Measurements from ENCODE around the gene RAB33A.

The RAB33A gene

DNA sequence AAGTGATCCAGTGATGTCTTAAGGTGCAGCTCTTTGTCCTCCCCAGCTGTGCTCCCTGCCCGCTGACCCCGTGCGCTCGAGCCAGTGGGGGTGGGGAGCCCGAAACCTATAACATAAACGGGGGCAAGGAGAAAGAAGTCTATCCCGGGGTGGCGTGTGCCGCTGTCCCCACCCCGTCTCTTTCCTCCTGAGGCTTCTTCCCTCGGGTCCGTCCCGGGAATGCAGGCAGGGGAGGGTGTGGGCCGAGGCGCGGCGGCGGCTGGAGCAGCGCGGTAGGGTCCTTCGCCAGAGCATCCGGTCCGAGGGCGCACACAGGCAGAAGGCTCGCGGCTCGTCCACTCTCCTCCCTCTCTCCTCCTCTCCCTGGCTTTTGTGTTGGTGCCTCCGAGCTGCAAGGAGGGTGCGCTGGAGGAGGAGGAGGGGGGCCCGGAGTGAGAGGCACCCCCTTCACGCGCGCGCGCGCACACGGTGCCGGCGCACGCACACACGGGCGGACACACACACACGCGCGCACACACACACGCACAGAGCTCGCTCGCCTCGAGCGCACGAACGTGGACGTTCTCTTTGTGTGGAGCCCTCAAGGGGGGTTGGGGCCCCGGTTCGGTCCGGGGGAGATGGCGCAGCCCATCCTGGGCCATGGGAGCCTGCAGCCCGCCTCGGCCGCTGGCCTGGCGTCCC, at the start of gene RAB33A:
Gene RAB33A, plus strand, starts transcription at position 517 of the 681 bp plus-strand sequence. Its CDS starts 101 bp downstream, at position 618.
- DNase-seq (ENCODE audit: low read depth, low spot score): no peak

GRCh38 chrX:130124577-130124976, 47.2 kb upstream of the RAB33A start:
- no peak for DNase-seq (ENCODE audit: low read depth, low spot score)

GRCh38 chrX:130125091-130125874, 46.5 kb upstream of the RAB33A start:
- DNase-seq (ENCODE audit: low read depth, low spot score): no peak

- DNase-seq (ENCODE audit: low read depth, low spot score): no peak
Measured at GRCh38 chrX:130130990-130131389, 40.8 kb upstream of the RAB33A start.

DNA sequence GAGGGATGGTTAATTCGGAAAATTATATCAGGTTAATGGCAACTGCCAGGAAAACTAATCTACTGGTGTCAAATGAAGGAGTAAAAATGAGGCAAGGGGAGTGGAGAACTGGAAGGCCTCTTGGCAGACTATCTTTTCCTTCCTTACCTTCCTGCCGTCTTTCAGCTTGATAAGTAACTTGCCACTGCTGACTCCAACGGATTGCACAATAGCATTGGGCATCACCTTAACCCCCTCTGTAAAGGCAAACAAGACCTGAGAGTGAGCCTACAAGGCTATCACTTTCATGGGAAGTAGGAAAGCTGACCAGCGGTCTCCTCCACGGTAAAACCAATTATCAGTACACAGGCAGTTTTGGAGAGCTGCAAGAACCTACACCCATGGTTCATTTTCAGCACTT, 35.3 kb upstream of the RAB33A start:
- DNase-seq (ENCODE audit: low read depth, low spot score): no peak

DNA sequence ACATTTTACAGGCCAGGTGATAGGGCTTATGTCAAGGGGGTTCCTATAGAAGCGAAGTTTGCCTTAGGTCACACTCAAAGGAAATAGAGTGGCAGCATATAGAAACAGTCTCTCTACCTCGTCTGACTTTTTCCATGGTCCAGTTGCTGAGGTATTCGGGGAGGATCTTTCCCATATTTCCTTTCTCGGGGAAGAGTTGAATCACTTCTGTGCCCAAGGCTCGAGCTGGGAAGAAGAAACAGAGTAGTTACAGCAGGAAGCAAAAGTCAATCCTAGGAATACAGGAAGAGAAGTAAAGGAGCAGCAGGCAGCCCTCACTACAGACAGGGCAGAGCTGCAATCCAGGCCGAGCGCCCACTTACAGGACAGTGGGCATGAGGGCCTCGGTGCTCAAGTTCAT, 34.8 kb upstream of the RAB33A start:
- no peak for DNase-seq (ENCODE audit: low read depth, low spot score)

- DNase-seq (ENCODE audit: low read depth, low spot score): peak; percentile 15
Measured at GRCh38 chrX:130139474-130140201, 32.1 kb upstream of the RAB33A start.

GRCh38 chrX:130144509-130144908, 27.3 kb upstream of the RAB33A start:
- DNase-seq (ENCODE audit: low read depth, low spot score): no peak

DNA sequence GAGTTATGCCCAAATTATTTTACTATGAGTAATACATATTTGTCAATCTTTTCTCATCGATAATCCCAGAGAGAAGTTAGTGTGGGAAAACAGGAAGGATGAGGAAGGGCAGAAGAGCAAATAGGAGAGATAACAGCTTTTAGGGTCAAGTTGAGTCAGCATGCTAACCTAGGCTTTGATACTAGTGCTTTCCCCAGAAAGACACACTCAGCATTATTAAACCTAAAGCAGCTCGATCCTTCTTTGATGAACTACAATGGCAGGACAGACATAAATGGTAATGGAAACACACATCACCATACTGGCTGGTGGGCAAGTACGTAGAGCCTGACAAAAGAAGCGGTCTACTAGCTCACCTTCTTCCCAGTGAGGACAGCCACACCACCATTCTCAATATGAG, 26.6 kb upstream of the RAB33A start:
- no peak for DNase-seq (ENCODE audit: low read depth, low spot score)

GRCh38 chrX:130147631-130148030, 24.1 kb upstream of the RAB33A start:
- DNase-seq (ENCODE audit: low read depth, low spot score): no peak

- no peak for DNase-seq (ENCODE audit: low read depth, low spot score)
Measured at GRCh38 chrX:130155564-130155963, 16.2 kb upstream of the RAB33A start.

DNA sequence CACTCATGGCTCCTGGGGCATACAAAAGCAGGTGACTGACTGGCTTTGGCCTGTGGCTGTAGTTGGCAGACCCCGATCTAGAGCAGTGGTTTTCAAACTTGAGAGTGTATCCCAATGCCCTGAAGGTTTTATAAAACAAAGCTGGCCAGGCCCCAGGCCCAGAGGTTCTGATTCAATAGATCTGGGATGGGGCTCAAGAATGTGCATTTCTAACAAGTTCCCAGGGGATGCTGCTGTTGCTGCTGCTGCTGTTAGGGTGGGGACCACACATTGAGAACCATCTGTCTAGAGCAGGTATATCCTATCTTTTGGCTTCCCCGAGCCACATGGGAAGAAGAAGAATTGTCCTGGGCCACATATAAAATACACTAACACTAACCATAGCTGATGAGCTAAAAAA, 13.5 kb upstream of the RAB33A start:
- no peak for DNase-seq (ENCODE audit: low read depth, low spot score)

GRCh38 chrX:130159776-130160175, 12.0 kb upstream of the RAB33A start:
- no peak for DNase-seq (ENCODE audit: low read depth, low spot score)

DNA sequence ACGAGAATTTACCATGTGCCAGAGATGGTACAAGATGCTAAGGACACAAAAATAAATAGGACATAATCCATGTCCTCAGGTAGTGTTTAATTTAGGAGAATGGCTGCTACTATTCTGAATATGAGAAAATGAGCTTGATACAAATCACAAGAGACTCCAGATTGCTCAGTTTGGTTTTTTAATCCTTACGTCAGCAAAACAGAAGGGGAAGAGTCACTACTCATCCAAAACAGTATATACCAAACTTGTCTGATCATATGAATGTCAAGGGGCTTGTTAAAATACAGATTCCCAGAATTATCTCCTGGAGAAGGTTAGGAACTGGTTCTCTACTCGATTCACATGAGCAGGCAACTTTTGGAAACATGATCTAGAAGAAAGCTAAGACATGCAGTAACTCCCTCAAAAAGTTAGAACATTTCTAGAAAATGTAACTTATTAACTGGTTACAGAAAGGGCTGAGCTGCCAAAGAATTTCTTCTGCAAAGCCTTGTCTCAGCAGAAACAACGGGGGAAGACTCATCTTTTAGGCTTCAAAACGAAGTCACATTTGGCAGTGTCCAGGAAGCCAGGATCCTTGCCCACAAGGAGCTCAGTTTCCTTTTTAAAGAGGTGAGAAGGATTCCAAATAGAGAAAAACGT, 9.5 kb upstream of the RAB33A start:
- no peak for DNase-seq (ENCODE audit: low read depth, low spot score)

GRCh38 chrX:130163398-130163797, 8.4 kb upstream of the RAB33A start:
- DNase-seq (ENCODE audit: low read depth, low spot score): no peak

GRCh38 chrX:130165181-130165702, 6.5 kb upstream of the RAB33A start:
- DNase-seq (ENCODE audit: low read depth, low spot score): no peak

DNA sequence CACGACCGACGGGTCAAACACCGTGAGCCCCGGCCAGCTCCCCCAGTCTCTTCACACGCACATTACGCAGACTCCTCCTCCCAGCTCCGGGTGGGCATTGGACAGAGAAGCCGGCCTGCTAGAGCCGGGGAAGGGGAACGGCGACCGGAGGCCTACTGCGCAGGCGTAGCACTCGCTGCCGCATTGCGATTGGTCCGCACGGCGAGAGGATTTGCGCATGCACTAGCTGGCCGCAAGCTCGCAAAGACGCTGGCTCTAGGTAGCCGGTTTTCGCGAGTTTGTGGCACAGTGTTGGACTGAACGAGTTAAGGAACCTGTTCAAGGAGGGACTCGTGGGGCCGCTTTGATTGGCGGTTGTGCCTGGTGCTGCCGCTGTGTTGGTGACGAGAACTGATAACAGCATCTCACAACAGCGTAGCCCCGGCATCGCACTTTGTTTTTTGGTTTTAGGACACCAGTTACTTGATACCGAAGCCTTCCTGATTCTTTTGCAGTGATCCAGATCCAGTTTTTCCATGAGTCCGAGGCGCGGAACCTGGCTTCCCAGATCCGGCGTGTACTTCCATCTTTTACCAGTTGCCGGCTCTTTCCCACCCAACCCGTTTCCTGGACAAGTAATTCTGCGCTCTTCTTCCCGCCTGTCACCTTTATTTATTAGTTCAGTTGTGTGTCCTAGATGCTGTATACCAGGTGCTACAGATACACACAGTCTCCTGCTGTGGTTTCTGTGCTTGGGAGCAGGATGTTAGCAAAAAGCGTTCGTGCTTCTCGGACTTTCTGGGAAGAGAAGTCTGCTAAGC, 5.9 kb upstream of the RAB33A start, which contains the start of gene AIFM1:
Gene AIFM1, minus strand, starts transcription at position 139 of the 800 bp plus-strand sequence. CDS start 185 bp downstream, outside the sequence.
- DNase-seq (ENCODE audit: low read depth, low spot score): peak; percentile 75

GRCh38 chrX:130166503-130166777, 5.3 kb upstream of the RAB33A start:
- no peak for DNase-seq (ENCODE audit: low read depth, low spot score)

DNA sequence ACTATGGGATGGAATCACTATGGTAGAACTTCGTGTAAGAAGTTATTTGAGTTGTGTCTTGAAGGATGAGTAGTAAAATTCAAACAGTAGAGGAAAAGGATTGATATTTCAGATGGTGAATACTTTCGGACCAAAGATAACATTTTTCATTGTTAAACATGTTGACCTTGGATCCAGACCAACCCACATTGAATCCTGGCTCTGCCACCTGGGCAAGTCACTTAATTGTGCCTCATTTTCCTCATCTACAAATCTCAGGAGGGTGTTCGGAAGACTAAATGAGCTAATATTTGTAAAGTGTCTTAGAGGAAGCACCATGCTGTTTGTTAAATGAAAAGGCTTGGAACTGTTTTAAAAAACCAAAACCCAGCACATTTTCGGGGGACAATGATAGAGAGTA, 4.7 kb upstream of the RAB33A start:
- DNase-seq (ENCODE audit: low read depth, low spot score): no peak

DNA sequence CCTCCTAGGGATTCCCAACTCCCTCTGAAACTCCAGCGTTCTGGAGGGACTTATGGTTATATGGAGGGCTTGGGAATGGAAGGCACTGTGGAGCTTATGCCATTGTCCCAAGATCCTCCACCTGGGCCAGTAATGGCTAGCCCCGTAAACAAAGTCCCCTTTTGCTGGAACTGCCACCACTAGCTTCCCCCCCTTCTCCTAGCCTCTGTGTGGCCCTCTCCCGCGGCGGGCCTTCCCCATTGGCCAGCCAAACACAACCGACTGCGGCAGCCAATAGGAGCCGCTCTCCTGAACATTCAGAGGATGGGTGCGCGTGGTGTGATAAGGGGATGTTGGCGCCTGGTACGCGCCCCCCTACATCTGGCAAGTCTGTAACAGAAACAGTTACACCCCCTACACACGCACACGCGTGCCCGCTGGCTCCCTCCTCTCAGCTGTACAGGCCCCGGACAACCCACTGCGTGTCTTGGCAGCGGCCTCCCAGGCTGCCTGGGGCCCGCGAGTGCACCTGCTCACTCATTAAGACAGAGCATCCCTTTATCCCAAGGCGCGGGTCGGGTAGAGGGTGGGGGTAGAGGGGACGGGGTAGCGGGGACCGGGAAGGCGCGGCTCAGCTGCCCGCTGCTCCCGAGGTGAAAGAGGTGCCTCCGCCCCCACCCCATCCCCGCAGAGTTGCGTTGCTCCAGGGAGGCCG, 863 bp upstream of the RAB33A start:
- DNase-seq (ENCODE audit: low read depth, low spot score): no peak
